Lower lobe of right lung (tissue), 2 donors: ENCODE data around the gene SMCO1. TPM values are rescaled to one million over a fixed set of nuclear protein-coding genes. Genes with fewer than 3 reads are reported as not detected.

Experiments used
- ATAC-seq, 2 donors: fragments of 200-7000 bp; cut with Tn5 transposase; one replicate each; pipeline ENCODE4 v1.9.1; 2020 to 2022; ENCODE audit warnings: mild to moderate bottlenecking in 2 of 2, moderate library complexity in 2 of 2
- DNase-seq: peaks from one replicate; pipeline ENCODE4 v3.0.0-alpha.2; 2020
- H3K27ac ChIP-seq: fragments of 200-600 bp; one replicate; pipeline ENCODE4 v1.8.0; 2022
- H3K27me3 ChIP-seq: fragments of 200-600 bp; one replicate; pipeline ENCODE4 v1.8.0; 2022; ENCODE audit warnings: low read depth
- H3K36me3 ChIP-seq: fragments of 200-600 bp; one replicate; pipeline ENCODE4 v1.8.0; 2022; ENCODE audit warnings: mild to moderate bottlenecking
- H3K4me1 ChIP-seq: fragments of 200-600 bp; one replicate; pipeline ENCODE4 v1.8.0; 2022
- H3K4me3 ChIP-seq: fragments of 200-600 bp; one replicate; pipeline ENCODE4 v1.8.0; 2022; ENCODE audit warnings: mild to moderate bottlenecking
- H3K9me3 ChIP-seq: fragments of 200-600 bp; one replicate; pipeline ENCODE4 v1.8.0; 2022
- CTCF ChIP-seq: fragments of 200-600 bp; IDR thresholded peaks from one replicate; pipeline ENCODE4 v1.8.0; 2022; ENCODE audit warnings: antibody characterized with exemption, mild to moderate bottlenecking
- intact Hi-C: fragments of 100-400 bp; cut with DNase I; formaldehyde crosslinking; loops from one replicate; pipeline ENCODE4 v1.11.0; 2022
- total RNA-seq: library from RNA; stranded (reverse); fragmentation: NEBNext Ultra II Directional; extraction: Animal tissue kit (Norgen Biotek cat#: 25700); gene quantifications from one replicate; pipeline ENCODE4 v1.2.1, GENCODE V29; 2021
- donor health status: DM: no; HTN: yes; CAD: no; lungs with severe emphysema.

The SMCO1 gene
- total RNA-seq, 1 donor from 2014 or later: not detected

- no peak for TF ChIP-seq CTCF
- no peaks in the 10 kb centered on the region for H3K27me3 ChIP-seq
- intact Hi-C loops: no loop called here
- no peaks in the 10 kb centered on the region for H3K9me3 ChIP-seq
- peak; percentile 93 to 97 for ATAC-seq
- H3K4me3 ChIP-seq: peak within 1 kb of the TSS; percentile 74
- peaks cover 4% of the 10 kb centered on the region for H3K36me3 ChIP-seq
- H3K27ac ChIP-seq: peak within 1 kb of the TSS; percentile 96
- peaks cover 34% of the 10 kb centered on the region for H3K4me1 ChIP-seq
- DNase-seq: peak; percentile 97
Measured at GRCh38 chr3:196503196-196504076, 11.7 kb downstream of the SMCO1 start, which contains the start of gene RNF168. RNF168 (minus strand) TSS chr3:196503768; CDS start chr3:196503173, 595 bp downstream.

GRCh38 chr3:196502775-196503195, 12.4 kb downstream of the SMCO1 start:
- no peak for TF ChIP-seq CTCF
- peaks cover 34% of the 10 kb centered on the region for H3K4me1 ChIP-seq
- DNase-seq: peak; percentile 63
- peak overlapping the region; percentile 96 for H3K27ac ChIP-seq
- no peaks in the 10 kb centered on the region for H3K9me3 ChIP-seq
- no peaks in the 10 kb centered on the region for H3K27me3 ChIP-seq
- H3K36me3 ChIP-seq: peaks cover 4% of the 10 kb centered on the region
- peak overlapping the region; percentile 74 for H3K4me3 ChIP-seq
- ATAC-seq: peak; percentile 63 to 77
- intact Hi-C loops: no loop called here

GRCh38 chr3:196501316-196502044, 13.7 kb downstream of the SMCO1 start:
- intact Hi-C loops: no loop called here
- H3K27me3 ChIP-seq: no peaks in the 10 kb centered on the region
- peaks cover 34% of the 10 kb centered on the region for H3K4me1 ChIP-seq
- no peak for TF ChIP-seq CTCF
- H3K4me3 ChIP-seq: peak overlapping the region; percentile 74
- H3K36me3 ChIP-seq: peaks cover 8% of the 10 kb centered on the region
- H3K9me3 ChIP-seq: no peaks in the 10 kb centered on the region
- ATAC-seq (no peak), DNase-seq (no peak)
- no peak overlapping the region for H3K27ac ChIP-seq

GRCh38 chr3:196499807-196500524, 15.2 kb downstream of the SMCO1 start:
- DNase-seq: no peak
- Histone ChIP-seq H3K4me1 (peaks cover 34% of the 10 kb centered on the region), H3K27me3 (no peaks in the 10 kb centered on the region), H3K36me3 (peaks cover 13% of the 10 kb centered on the region), H3K4me3 (peak overlapping the region; percentile 74), H3K27ac (no peak overlapping the region), H3K9me3 (no peaks in the 10 kb centered on the region)
- intact Hi-C loops: no loop called here
- TF ChIP-seq CTCF: no peak
- ATAC-seq: no peak

GRCh38 chr3:196499061-196499460, 16.1 kb downstream of the SMCO1 start:
- no peak for DNase-seq
- intact Hi-C loops: no loop called here
- TF ChIP-seq CTCF: no peak
- no peak overlapping the region for H3K27ac ChIP-seq
- H3K4me3 ChIP-seq: no peak overlapping the region
- H3K36me3 ChIP-seq: peaks cover 13% of the 10 kb centered on the region
- H3K27me3 ChIP-seq: no peaks in the 10 kb centered on the region
- ATAC-seq: no peak
- H3K4me1 ChIP-seq: peaks cover 30% of the 10 kb centered on the region
- H3K9me3 ChIP-seq: no peaks in the 10 kb centered on the region
